Ovary (tissue), 9 donors: Measurements from ENCODE around the gene NOS3. TPM values are rescaled to one million over a fixed set of nuclear protein-coding genes. Genes with fewer than 3 reads are reported as not detected.

Experiments used
- DNase-seq, 5 donors: peaks; one replicate each; pipeline ENCODE4 v3.0.0-alpha.2; 2019 to 2020
- H3K27ac ChIP-seq, 2 donors: fragments of 200-600 bp; one replicate each; pipeline versions ENCODE4 v1.5.1 to v1.8.0; 2019 to 2022
- H3K27me3 ChIP-seq: fragments of 200-600 bp; one replicate; pipeline ENCODE4 v1.8.0; 2022
- H3K36me3 ChIP-seq: fragments of 200-600 bp; sonication (generic); one replicate; pipeline ENCODE4 v1.5.1; 2019
- H3K4me1 ChIP-seq: one replicate; pipeline ENCODE4 v1.8.1; 2013; ENCODE audit warnings: mild to moderate bottlenecking, moderate library complexity; ENCODE audit not compliant: insufficient read depth
- H3K4me3 ChIP-seq: fragments of 200-600 bp; sonication (generic); one replicate; pipeline ENCODE4 v1.5.1; 2017
- H3K9me3 ChIP-seq, 2 donors: fragments of 200-600 bp in 1 of 2; sonication (generic) in 1 of 2; one replicate each; pipeline versions ENCODE4 v1.5.1 to v1.8.1; 2013 to 2019; ENCODE audit warnings: mild to moderate bottlenecking in 1 of 2, moderate library complexity in 1 of 2
- EP300 ChIP-seq: sonication (generic); formaldehyde crosslinking; IDR thresholded peaks from one replicate; pipeline ENCODE4 v1.6.1; 2017; ENCODE audit warnings: antibody characterized with exemption
- POLR2A ChIP-seq: fragments of 450-650 bp; IDR thresholded peaks from one replicate; pipeline ENCODE4 v1.6.1; 2017; ENCODE audit warnings: antibody characterized with exemption, mild to moderate bottlenecking, moderate library complexity
- WGBS, 3 donors: extraction: QIAGEN DNeasy Blood & Tissue Kit in 1 of 3; methylation state at CpG; one replicate each; pipeline versions ENCODE4 v1.1.5 to v1.1.7; 2013 to 2017; 5-methylcytosine and 5-hydroxymethylcytosine counted together
- intact Hi-C, 4 donors: fragments of 100-400 bp; cut with DNase I; formaldehyde crosslinking; loops; one replicate each; pipeline versions ENCODE4 v1.11.0 to v1.15.1; 2022 to 2023
- polyA plus RNA-seq, 2 donors: library from polyadenylated mRNA; stranded (reverse); fragments of 200-250 nt in 1 of 2; fragments of 350-450 nt in 1 of 2; fragmentation: Illumina TruSeq in 1 of 2; extraction: RNeasy Lipid Tissue Mini Kit (QIAGEN cat#74804) in 1 of 2; gene quantifications; one replicate each; pipeline ENCODE4 v1.2.3, GENCODE V29; 2013 to 2014
- total RNA-seq, 7 donors: library from RNA; depleted of rRNA in 2 of 7; stranded (reverse); fragments of >200 nt in 2 of 7; fragmentation: NEBNext Ultra II Directional in 3 of 7; extraction: Animal tissue kit (Norgen Biotek cat#: 25700) in 3 of 7; gene quantifications; one replicate each; pipeline versions ENCODE4 v1.1.0 to v1.2.4, GENCODE V29; 2016 to 2023
- TF ChIP-seq, protein P1 (sequence below), 3 donors: fragments of 450-650 bp in 2 of 3; fragments of 200-600 bp in 1 of 3; IDR thresholded peaks; one replicate each; pipeline versions ENCODE4 v1.5.1 to v1.8.0; 2016 to 2022; ENCODE audit warnings: antibody characterized with exemption in 3 of 3, mild to moderate bottlenecking in 1 of 3
- donor health status: DM: no; HTN: no; CAD: no; lungs with moderate emphysema.
- donor health status: DM: no; HTN: no; CAD: no.
- donor health status: Bipolar disorder and iron deficiency.
- donor health status: DM: yes; HTN: yes; CAD: no.
- donor health status: DM: no; HTN: no; CAD: no.
- donor health status: DM: yes; HTN: yes; CAD: no.

The NOS3 gene
- total and polyA plus RNA-seq, 9 donors: 1.0 to 26.0 (median 5.4) TPM

DNA sequence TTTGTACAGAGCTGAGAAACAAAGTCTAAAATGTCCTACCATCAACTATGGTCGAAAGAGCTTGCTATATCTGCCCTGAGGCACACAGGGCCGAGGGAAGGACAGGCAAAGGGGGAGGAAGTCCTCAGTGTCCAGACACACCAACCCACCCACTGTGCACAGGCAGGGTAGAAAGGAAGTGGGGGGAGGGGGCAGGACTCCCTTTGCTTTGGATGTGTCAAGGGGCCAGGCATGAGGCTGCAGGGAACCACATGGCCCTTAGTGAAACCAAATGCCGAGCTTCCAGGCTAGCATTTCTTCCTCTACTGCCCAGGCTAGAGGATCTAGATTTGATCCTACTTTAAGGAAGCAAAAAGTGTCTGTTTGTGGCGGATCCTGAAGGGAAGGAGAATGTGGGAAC lies 41.3 kb upstream of the NOS3 start:
- TF ChIP-seq POLR2A (no peak), EP300 (no peak)
- TF ChIP-seq, protein P1, sequence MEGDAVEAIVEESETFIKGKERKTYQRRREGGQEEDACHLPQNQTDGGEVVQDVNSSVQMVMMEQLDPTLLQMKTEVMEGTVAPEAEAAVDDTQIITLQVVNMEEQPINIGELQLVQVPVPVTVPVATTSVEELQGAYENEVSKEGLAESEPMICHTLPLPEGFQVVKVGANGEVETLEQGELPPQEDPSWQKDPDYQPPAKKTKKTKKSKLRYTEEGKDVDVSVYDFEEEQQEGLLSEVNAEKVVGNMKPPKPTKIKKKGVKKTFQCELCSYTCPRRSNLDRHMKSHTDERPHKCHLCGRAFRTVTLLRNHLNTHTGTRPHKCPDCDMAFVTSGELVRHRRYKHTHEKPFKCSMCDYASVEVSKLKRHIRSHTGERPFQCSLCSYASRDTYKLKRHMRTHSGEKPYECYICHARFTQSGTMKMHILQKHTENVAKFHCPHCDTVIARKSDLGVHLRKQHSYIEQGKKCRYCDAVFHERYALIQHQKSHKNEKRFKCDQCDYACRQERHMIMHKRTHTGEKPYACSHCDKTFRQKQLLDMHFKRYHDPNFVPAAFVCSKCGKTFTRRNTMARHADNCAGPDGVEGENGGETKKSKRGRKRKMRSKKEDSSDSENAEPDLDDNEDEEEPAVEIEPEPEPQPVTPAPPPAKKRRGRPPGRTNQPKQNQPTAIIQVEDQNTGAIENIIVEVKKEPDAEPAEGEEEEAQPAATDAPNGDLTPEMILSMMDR (IDR thresholded peaks at IDR 0.05): no peak
- no peak for DNase-seq
- Histone ChIP-seq H3K36me3 (no peaks in the 10 kb centered on the region), H3K4me3 (no peak overlapping the region), H3K27ac (no peak overlapping the region), H3K9me3 (no peaks in the 10 kb centered on the region), H3K4me1 (peaks cover 6% of the 10 kb centered on the region), H3K27me3 (no peaks in the 10 kb centered on the region)
- intact Hi-C loops: no loop called here
- WGBS, 3 donors: 71 to 85% (median 79%) methylated on average over 4 of the region's 4 CpGs

DNA sequence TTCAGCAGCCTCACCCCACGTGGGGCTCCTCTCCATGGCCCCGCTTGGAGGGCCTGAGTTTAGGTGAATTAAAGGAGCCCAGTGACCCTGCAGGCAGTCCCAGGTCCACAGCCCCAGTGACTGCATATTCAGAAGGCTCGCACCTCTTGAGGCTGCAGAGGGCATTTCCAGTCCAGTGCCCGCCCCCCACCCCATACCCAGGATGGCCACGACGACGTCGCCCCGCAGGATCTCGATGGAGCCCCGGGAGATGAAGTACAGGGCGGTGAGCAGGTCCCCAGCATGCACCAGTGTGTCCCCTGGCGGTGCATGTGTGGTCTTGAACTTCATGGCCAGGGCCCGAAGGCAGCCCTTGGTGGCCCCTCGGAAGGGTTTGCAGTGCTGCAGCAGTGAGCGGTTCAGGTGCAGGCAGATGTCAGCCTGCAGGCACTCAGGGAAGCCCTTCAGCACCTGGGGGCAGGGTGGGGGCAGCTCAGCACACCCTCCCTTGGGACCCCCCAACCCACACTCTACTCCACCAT lies 40.8 kb upstream of the NOS3 start:
- TF ChIP-seq, protein P1 (IDR thresholded peaks at IDR 0.05): no peak
- no peak for TF ChIP-seq POLR2A
- TF ChIP-seq EP300: no peak
- DNase-seq: peak in 1 of 5 donors; percentile 2
- peaks cover 9% of the 10 kb centered on the region for H3K4me1 ChIP-seq
- no peaks in the 10 kb centered on the region for H3K36me3 ChIP-seq
- intact Hi-C loops: no loop called here
- no peaks in the 10 kb centered on the region for H3K9me3 ChIP-seq
- H3K4me3 ChIP-seq: no peak overlapping the region
- no peak overlapping the region for H3K27ac ChIP-seq
- H3K27me3 ChIP-seq: no peaks in the 10 kb centered on the region
- 90 to 92% (median 90%) methylated on average over 16 of the region's 16 CpGs for WGBS, 3 donors

DNA sequence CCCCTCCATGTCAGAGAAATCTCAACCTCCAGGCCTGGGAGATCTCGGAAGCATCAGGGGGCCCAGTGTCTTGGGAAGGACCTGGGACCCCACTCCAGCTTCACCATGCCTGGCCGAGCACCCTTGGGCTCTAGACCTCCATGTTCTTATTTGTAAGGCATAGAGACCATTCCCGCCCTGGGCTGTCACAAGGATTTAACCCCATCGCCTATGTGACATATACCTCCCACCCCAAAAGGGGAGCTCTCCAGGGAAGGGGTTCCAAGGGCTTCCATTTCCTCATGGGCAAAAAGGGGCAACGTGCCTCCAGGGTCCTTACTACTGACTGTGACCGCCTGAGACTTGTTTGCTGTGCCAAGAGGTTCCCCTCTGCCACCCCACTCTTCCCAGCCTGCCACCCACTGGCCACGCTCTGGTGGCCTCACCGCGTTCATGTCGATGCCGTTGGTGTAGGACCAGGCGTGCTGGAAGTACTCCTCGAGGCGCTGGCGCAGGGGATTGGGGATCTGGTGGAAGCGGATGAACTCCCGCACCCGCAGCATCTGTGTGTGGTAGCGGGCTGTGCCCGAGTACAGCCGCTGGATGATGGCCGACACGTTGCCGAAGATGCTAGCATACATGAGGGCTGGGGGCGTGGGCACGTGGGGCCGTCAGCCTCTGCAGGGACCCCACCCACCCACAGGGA lies 40.2 kb upstream of the NOS3 start:
- Histone ChIP-seq H3K27me3 (no peaks in the 10 kb centered on the region), H3K9me3 (no peaks in the 10 kb centered on the region), H3K27ac (no peak overlapping the region), H3K4me1 (peaks cover 13% of the 10 kb centered on the region), H3K4me3 (no peak overlapping the region), H3K36me3 (no peaks in the 10 kb centered on the region)
- peak in 4 of 5 donors; percentile 8 to 30 (median 15) for DNase-seq
- intact Hi-C loops: no loop called here
- TF ChIP-seq, protein P1 (IDR thresholded peaks at IDR 0.05): no peak
- TF ChIP-seq EP300 (no peak), POLR2A (no peak)
- 92 to 97% (median 95%) methylated on average over 27 of the region's 27 CpGs for WGBS, 3 donors

DNA sequence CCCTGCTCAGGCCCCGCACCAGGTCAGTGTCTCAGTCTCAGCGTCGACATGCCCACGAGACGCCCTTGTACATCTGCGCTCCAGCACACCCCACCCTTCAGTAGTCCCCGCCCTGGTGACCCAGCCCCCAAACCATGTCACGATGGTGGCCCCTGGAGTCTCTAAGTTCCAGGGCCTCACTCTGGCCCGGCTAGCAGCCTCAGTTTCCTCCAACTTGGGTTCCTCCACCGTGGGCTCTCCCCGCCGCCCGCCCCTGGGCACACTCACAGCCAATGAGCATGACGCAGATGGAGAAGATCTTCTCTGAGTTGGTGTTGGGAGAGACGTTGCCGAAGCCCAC lies 39.7 kb upstream of the NOS3 start:
- 91 to 96% (median 94%) methylated on average over 16 of the region's 16 CpGs for WGBS, 3 donors
- intact Hi-C loops: no loop called here
- H3K27ac ChIP-seq: no peak overlapping the region
- H3K36me3 ChIP-seq: no peaks in the 10 kb centered on the region
- TF ChIP-seq EP300: no peak
- TF ChIP-seq, protein P1 (IDR thresholded peaks at IDR 0.05): no peak
- no peaks in the 10 kb centered on the region for H3K27me3 ChIP-seq
- no peaks in the 10 kb centered on the region for H3K9me3 ChIP-seq
- no peak for DNase-seq
- H3K4me3 ChIP-seq: no peak overlapping the region
- H3K4me1 ChIP-seq: peaks cover 16% of the 10 kb centered on the region
